SH-SY5Y (cell line): Measurements from ENCODE around the gene MUL1.

Experiments
- GATA2 ChIP-seq: IDR thresholded peaks from 2 replicates; pipeline ENCODE4 v1.6.1; 2011; ENCODE audit warnings: mild to moderate bottlenecking, low read depth, low read length
- GATA3 ChIP-seq: IDR thresholded peaks from 2 replicates; pipeline ENCODE4 v1.6.1; 2011; ENCODE audit warnings: low read depth, mild to moderate bottlenecking, low read length, moderate library complexity

- TF ChIP-seq GATA2 (no peak), GATA3 (no peak)
These were observed 47.2 kb upstream of the MUL1 start for GRCh38 chr1:20555025-20555757.
